Stimulated activated CD4-positive, alpha-beta T cell treated with anti-CD3 and anti-CD28 coated beads, Interleukin-15, amount 100 ng/mL, for 1 hour (primary cell): Measurements from ENCODE around the gene PKP4.

ENCODE experiments used
- DNase-seq, 2 donors: peaks; one replicate each; pipeline ENCODE4 v3.0.0-alpha.2; 2020; ENCODE audit warnings: low read depth in 1 of 2, low spot score in 1 of 2

PKP4 gene

DNA sequence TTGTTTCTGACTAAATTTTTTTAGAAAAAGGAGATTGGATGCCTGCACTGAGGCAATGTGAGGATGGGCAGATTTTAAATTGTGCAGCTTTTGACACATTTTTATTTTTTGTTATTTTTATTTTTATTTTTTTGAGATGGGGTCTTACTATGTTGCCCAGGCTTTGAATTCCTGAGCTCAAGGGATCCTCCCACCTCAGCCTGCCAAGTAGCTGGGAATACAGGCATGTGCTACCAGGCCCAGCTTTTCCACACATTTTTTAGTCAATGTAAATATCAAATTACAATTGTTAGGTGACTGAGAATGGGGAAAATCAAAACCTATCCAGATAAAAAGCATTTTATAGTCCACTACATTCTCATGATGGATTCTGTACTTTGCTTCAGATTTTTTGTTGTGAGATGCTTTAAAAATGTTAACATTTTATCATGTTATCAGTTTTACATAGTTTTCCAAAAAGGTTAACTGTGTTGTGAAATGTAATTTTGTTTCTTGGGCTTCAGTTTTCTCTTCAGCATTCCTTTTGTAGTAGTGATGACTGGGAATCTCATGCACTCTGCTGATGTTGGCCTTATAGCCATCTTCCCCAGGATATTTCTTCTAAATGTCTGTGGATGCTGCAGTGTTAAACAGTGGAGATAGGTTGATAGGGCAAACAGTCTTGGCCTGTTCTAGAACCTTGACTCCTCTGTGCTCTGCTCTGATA is 41.4 kb downstream of the PKP4 start:
- no peak for DNase-seq

DNA sequence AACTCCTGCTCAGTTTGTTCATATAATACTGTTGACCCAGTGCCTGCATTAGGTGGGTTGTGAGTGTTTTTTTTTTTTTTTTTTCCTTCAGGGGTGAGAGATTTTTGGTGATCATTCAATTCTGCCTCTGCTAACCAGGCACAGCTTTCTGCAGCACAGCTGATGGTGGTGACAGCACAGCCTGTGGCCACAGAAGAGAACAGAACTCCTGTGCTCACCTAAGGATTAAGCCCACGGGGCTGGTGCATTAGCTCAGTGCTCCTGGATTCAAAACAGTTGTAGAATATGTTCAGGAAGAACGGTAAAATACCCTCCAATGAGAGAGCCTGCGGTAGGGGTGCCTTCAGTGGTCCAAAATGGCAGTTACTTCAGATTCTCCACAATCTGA is 42.0 kb downstream of the PKP4 start:
- DNase-seq = no peak

DNA sequence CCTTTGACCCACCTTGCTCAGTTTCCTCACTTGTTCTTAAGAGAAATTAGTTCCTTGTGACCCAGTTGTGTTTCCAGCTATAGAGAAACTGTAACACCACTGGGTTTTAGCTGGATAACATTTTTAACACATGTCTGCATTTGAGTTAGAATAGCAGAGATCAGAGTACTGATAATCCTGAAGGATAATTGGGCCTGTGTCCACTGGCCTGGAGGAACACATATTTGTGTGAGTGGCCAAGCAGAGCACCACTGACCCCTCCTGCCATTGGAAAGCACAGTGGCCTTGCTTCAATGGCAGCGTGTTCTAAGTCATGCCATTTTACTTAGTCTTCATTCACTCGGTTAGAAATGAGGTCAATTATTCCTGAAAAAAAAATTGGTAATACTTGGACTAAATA is 42.6 kb downstream of the PKP4 start:
- DNase-seq = no peak

DNA sequence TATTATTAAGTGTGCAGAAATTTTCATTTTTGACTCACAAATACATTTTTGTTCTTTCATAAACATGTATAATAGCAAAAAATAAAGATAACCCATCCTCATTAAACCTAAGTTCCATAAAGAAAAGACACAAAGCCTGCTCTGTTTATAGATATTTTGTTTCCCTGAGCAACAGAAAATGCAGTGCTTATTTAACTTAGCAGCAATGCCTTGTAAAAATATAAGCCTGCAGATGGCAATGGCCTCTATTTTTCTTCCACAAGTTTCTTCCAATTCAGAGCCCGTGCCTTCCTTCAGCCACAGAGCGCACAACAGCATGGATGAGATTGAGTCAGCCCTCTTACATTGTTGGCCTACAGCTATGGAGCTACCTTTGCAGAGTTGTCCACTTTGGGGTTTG is 43.6 kb downstream of the PKP4 start:
- no peak for DNase-seq

DNA sequence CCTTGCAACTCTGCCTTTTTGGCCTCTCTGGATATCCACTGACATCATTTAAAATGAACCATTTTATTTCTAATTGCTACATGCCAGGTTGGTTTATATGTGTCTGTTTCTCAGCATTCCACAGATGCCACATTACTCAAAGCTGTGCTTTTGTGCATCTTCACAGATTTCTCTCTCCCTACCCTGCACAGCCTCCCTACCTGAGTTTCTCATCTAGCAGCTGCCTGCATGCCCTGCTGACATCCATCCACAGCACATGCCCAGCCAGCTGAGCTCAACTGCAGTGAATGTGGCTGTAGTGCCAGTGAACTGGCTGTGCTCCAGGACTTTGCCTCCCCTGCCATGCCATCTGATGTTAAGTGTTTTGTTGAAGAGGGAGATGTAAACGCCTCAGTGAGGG is 44.5 kb downstream of the PKP4 start:
- no peak for DNase-seq

DNA sequence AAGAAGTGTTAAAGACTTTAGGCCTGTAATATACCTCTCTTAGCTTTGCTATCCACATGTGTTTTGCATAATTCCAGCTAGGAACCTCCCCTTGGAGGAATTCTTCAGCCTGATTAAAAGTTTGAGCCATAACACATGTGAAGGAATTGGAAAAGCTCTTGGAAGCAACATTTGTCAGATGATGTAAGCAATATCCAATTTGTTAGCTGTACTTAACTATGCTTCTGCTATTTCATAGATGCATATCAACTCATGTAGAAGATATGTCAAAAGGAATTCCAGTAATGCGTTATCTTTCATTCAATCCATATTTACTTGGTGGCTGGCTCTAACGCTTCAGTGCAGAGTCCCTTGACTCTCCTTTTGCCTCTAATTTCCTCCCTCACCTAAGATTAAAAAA is 46.2 kb downstream of the PKP4 start:
- no peak for DNase-seq

DNA sequence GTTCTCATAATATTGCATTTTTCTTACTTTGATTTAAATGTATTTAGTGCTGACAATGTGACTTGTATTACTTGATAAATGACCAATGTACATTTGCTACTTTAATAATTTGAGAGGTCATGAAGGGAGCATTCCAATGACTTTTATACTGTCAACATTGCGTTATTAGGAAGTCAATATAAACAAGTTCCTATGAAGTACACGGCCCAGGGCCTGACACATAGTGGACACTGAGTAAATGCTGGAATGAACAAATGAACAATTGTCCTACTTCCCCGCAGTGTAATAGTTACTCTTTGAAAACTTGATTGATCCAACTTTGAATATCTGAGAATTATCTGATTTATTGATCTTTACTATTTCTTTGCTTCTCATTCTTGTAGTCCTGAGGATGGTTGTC is 47.3 kb downstream of the PKP4 start:
- no peak for DNase-seq

DNA sequence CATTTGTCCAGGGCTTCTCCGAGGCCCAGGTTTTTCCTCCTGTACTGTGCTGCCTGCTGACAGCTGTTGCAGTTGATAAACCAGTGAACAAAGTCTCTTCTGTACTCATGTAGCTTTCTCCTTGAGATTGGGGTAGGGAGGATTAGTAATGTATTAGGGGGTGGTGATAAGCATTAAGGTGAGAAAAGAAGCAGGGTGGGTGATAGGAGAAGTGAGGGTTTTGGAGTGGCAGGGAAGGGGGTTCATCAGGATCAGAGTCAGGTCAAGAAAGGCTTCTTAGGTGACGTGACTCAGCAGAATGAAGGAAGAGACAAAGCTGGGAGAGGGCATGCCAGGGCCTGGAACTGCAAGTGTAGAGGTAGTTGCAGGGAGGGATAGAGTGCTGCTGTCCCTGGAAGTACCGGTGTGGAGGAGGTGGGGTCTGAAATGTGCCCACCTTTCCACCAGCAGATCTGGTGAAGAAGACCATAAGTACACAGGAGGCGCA is 48.7 kb downstream of the PKP4 start:
- DNase-seq = no peak

DNA sequence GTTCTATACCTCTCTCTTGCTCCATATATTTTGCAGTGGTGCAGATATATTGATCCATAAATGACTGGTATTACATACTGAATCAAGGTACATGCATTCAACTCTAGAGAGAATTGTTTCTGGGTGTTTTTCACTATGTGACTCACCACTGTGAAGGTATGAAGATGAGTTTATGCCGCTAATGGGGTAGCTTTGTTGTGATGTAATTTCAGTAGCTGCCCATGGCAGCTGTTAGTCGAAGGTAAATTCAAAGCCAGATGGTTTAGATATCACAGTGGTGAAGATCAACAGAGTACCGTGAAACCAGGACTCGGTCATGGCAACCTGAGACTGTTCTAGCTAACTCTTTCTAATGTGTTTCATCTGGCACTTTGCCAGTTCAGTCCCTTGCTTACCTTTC is 50.4 kb downstream of the PKP4 start:
- DNase-seq = no peak

DNA sequence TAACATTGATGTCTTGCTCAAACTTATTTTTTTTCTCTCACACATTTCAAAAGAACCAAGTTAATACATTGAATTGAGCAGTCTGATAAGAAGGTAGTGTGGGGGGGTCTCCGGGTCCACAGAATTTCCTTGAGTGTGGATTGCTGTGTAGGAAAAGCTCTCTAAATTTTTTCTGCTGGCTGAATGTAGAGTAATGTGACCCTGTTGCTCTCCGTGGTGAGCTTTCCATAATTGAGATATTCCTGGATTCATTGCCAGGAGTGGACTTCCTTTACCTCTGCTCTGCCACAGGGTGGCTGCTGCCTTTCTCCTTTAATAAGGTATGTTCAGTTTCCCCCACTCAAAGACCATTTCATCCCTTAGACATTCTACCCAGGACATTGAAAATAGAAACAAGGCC is 50.9 kb downstream of the PKP4 start:
- DNase-seq = no peak

DNA sequence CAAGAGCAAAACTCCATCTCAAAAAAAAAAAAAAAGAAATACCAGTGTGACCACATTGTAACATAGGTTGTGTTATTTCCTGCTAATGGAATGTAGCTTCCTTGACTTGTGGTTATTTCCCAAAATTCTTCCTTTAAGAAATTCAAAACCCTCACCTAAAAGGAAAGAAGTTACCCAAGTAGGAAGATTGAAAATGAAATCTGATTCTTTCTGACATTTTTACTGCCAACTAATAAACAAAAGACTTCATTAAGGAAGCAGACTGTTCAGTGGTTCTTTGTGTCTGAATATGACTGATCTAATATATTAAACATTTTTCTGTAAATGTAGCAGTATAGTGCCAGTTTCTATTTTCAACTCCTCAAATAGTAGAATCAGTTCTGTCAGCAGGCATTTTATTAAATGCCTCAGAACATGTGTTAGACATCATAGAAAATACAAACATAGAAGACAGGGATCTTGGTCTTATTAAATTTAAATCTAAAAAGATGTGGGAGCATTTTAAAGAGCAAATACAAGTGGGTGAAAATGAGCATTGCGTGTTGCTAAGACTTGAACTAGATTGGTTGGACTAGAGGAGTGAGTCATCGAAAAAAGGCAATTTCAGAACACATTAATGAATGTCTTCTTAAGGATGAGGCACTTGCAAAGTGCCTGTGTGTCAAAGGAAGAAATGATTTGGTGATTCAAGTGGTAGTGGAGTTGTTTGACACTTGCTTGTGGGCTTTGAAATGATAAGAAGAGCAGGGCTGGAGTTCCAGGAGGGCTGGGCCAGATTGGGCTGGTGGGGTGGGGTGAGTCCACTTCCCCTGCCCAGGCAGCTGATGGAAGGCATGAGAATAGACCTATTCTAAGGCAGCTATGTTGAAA is 53.4 kb downstream of the PKP4 start:
- no peak for DNase-seq

DNA sequence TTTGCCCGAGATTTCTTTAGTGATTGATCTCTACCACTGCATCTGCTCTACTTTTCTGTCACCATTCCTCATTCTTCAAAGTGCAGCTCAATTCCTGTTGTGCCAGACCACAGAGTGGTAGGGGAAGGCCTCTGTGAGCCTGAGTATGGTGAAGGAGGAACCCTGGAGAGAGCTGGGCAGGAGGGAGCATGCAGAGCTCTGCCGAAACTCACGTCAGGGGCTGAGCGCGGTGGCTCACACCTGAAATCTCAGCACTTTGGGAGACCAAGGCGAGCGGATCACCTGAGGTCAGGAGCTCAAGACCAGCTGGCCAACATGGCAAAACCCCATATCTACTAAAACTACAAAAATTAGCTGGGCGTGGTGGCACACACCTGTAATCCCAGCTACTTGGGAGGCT is 54.1 kb downstream of the PKP4 start:
- DNase-seq = no peak

DNA sequence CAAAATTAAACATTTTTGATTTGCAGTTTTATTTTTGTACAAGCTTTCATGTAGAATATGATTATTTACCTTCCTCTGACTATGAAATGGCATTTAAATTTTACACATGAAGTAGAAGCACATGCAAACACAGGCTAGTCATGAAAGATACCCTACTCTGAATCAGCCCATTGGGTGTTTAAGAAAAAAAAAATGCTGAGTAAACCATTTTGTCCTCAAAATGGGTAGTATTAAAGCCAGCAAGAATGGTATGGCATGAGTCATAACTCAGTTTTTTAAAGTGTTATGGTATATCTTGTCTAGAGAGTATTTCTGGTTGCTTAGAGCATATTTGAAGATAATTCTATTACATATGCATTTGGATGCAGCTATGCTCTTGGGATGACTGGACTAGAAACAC is 55.0 kb downstream of the PKP4 start:
- no peak for DNase-seq

DNA sequence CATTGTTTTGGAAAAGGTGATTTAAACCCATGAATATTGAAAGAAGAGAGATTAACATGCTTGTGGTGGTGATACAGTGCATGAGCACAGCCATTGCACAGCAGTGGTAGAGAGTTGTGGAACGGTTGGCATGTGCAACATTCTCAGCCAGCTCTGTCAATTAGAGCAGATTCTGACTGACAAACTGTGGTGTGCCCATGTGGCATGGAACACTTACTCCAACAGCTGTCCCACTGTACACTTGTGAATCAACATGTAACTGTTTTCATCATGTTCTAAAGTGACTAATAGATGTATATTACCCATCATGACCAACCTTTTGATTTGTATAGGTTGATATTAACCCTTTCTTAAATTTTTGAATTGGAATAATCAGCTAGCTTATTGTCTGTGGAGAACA is 55.6 kb downstream of the PKP4 start:
- no peak for DNase-seq

DNA sequence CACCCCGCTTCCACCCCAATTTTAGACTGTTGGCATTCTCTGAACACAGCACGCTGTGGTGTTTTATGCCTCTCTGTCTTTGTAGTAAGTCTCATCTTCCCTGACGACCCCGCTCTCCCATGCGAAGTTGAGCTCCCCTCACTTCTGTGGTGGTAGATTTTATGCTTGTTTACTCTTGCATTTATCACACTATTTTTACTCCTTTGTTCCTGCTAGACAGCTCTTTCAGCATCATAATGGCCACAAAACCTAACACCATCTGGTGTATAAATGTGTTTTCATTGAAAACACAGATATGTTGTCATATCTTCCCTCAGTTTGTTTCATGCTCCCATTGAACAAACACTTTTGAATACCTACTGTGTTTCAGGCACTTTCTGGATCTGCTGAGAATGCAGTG is 57.1 kb downstream of the PKP4 start:
- no peak for DNase-seq

DNA sequence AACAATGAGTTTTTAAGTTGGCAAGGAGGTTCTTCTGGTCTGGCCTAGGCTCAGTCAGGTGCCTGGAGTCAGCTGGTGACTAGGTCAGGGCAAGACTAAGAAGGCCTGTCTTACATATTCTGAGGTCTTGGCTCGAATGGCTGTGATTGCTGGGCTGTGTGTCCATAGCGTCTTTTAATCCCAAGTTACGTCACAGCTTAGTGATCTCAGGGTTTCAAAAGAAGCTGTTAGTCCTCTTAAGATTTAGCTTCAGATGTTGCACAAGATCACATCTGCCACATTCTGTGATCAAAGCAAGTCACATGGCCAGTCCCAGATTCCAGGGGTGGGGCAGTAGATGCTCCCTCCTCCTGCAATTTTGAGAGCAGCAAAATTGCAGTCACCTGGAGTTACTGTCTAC is 61.3 kb downstream of the PKP4 start:
- DNase-seq = no peak

DNA sequence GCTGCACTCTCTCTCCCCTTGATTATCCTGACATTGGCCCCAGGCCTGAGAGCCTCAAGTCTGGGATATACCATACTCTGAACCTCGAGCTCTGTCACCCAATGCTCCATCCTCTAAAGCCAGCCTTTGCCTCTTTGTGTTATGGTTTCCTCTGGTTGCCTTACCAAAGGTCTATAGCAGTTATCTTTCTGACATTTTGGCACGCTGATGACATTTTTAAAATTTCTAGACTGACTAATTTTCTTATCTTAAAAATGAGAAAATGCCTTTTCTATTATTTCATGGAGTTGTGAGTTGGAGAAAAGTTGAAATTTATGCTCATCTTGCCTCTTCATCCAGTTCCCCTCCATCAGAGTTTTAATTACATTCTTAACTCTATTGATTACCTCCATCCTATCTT is 62.7 kb downstream of the PKP4 start:
- no peak for DNase-seq

DNA sequence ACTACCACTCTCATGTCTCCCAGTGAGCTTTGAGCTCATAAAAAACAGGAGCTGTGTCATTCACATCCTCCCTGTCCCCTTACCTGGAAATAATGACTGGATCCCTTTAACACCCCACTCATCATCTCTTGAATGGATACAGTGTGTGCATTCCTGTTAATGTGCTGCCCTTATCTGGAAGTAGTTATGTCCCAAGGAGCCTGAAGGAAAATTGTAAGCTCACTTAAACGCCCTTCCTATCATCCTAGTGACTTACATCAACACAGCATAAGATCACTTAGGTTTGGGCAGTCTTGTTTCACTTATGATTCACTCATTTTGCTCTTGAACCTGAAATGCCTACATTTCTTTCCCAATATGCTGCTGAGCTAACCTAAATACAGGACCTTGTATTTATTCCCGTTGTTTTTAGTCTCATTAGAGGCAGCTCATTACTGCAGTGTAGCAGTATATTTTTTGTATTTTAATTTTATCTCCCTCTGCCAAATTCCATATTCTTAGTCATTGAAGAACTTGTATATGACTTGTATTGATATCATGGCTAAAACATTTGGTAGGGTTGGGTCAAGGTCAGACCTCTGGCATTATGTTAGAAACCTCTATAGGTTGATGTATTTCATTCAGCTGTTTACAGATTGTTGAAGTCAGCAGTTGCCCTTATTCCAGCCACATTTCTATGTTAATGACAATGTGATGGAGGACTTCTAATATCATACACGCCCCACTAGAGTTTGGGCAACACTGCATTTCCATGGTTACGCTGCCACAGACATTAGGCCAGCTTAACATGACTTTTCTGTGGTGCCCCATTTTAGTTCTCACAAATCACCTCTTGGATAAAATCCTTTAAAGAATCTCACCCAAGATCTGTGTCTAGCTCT is 72.9 kb downstream of the PKP4 start:
- DNase-seq = no peak

DNA sequence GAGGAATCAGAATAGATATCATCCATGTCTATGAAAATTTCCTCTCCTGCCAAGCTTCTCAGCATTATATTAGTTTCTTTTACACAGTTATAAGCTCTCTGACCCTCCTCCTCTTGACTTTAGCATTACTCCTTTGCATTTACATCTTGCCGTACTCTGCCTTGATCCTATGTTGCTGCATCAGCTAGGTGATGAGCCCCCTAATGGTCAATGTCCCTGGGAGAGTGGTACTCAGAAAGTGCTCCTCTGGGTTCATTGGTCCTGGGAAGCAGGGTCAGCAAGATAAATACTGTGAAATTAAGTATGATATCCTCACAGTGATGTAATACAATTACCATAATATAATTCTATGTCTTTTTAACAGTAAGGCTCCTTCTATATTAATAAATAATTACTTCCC is 74.1 kb downstream of the PKP4 start:
- DNase-seq = no peak

DNA sequence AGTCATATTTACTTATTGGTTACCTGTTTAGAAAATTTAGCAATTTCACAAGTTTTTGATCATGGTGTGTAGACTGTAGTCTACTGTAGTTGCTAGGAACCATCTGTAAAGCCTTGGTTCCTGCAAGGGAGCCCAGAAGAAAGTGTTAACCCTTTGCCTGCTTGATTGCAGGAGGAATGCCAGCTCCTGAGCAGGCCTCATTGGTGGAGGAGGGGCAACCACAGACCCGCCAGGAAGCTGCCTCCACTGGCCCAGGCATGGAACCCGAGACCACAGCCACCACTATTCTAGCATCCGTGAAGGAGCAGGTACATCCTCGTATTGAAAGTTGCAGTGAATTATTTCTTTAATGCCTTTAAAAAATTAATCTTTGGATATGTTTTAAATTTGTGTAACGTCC is 76.3 kb downstream of the PKP4 start:
- DNase-seq = no peak

DNA sequence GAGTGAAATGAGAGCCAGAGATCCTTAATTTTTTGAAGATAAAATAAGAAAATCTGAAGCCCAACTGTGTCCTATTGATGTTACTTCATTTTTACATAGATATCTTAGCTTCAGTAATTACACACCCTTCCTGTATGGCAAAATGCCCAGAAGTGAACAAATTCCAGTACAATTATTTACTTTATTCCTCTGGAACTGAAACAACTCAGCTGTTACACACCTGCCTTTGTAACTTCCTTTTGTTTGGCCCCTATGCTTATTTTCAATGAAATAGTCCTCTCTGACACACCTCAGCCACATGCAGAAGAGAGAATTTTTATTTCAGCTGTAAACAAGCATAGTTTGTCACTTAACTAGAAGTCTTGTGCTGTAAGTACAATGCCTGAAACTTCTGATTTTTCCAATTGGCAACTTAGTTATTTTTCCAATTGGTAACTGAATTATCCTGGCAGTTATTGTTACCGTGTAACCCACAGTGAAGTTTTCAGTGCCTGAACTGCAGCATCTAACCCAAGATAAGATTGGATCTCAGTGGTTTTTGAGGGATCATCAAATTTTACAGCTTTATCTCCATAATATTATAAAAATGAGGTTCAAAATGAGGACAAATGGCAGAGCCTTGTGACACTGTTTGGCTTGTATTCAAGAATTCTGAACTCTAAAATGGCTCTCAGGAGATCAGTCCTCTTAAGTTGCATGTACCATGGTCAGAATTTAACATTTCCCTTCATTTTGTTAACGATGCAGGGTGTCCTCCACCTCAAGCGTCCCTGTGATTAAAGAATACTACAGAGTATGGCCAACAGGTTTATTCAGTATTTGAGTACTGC is 82.6 kb downstream of the PKP4 start:
- no peak for DNase-seq
